Activated naive CD4-positive, alpha-beta T cell treated with anti-CD3 and anti-CD28 coated beads, Interleukin-2, amount 50 U/mL, for 24 hours (primary cell): ENCODE measurements around the gene KIAA0930.
A peak's percentile ranks its signal among the peaks of the same experiment; 100 is the strongest.

ENCODE experiments used
- H3K27ac Mint-ChIP-seq: one replicate; pipeline ENCODE4 v1.8.0; 2021; ENCODE audit warnings: mild to moderate bottlenecking, mixed read lengths
- H3K27me3 Mint-ChIP-seq: one replicate; pipeline ENCODE4 v1.8.0; 2021; ENCODE audit warnings: mixed read lengths
- H3K36me3 Mint-ChIP-seq: one replicate; pipeline ENCODE4 v1.8.0; 2021; ENCODE audit warnings: mixed read lengths
- H3K4me1 Mint-ChIP-seq: one replicate; pipeline ENCODE4 v1.8.0; 2021; ENCODE audit warnings: mixed read lengths
- H3K4me3 Mint-ChIP-seq: one replicate; pipeline ENCODE4 v1.8.0; 2021; ENCODE audit warnings: mild to moderate bottlenecking, mixed read lengths
- H3K9me3 Mint-ChIP-seq: one replicate; pipeline ENCODE4 v1.8.0; 2021; ENCODE audit warnings: mixed read lengths

The KIAA0930 gene

DNA sequence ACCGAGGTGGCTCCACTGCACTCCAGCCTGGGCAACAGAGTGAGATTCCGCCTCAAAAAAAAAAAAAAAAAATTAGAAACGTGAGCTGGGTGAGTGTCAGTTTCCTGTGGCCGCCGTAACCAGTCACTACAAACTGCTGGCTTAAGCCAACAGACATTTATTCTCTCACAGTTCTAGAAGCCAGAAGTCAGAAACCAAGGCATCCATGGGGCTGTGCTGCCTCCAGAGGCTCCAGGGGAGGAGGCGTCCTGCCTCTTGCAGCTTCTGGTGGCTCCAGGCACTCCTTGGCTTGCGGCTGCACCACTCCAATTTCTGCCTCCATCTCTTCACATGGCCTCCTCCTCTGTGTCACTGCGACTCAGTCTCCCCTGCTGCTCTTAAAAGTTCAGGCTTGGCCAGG, 11.1 kb upstream of the KIAA0930 start:
- Mint-ChIP-seq H3K9me3 (no peaks in the 10 kb centered on the region), H3K27me3 (no peaks in the 10 kb centered on the region), H3K27ac (no peak overlapping the region), H3K36me3 (no peaks in the 10 kb centered on the region), H3K4me3 (no peak overlapping the region), H3K4me1 (peaks cover 2% of the 10 kb centered on the region)

- H3K4me3 Mint-ChIP-seq = no peak overlapping the region
- H3K36me3 Mint-ChIP-seq = no peaks in the 10 kb centered on the region
- H3K9me3 Mint-ChIP-seq = no peaks in the 10 kb centered on the region
- peaks cover 11% of the 10 kb centered on the region for H3K4me1 Mint-ChIP-seq
- H3K27me3 Mint-ChIP-seq = no peaks in the 10 kb centered on the region
- no peak overlapping the region for H3K27ac Mint-ChIP-seq
These were observed 8.3 kb upstream of the KIAA0930 start for GRCh38 chr22:45248832-45249561.

DNA sequence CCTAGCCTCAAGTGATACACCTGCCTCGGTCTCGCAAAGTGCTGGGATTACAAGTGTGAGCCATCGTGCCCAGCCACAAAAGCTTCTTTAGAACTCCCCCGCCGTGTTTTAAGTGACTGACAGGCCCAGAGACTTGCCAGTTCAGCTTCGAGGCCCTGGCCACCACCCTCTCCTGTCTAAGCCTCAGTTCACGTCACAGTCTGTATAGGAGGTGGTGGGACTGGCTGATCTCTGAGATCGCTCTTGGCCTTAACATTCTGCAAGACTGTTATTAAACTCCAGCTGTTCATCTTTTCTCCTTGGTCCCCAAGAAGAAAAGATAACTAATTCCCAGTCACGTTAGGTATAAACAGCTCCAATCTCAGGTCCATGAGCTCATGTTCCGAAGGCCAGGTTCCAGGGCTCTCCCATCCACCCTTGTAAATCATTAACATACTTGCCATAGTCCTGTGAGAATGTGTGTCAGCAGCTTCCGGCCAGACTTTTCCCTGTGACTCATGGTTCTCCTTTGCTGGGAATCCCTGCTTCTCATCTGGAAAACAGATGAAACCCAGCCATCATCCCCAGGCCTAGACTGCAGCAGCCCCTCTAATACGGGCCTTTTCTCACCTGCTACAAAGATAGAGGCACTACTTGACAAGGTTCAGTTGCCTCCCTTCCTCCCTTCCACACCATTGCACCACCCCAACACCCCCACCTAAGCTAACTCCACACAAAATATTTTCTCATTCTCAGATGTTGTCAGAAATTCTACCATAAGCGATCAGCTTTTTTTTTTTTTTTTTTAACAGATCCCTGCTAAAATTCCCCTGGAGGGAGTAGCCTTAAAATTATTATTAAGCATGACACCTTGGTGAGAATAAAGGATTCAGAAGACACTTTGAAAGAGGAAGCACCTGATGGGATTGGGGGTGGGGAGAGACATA, 5.6 kb upstream of the KIAA0930 start:
- no peak overlapping the region for H3K4me3 Mint-ChIP-seq
- peak overlapping the region; percentile 72 for H3K27ac Mint-ChIP-seq

GRCh38 chr22:45244916-45245315, 4.2 kb upstream of the KIAA0930 start:
- Mint-ChIP-seq H3K27ac (no peak overlapping the region), H3K4me1 (peaks cover 16% of the 10 kb centered on the region)

More for the DNA sequence above, 5.6 kb upstream of the KIAA0930 start:
- H3K4me1 Mint-ChIP-seq = peaks cover 16% of the 10 kb centered on the region
- H3K9me3 Mint-ChIP-seq = no peaks in the 10 kb centered on the region
- H3K27me3 Mint-ChIP-seq = no peaks in the 10 kb centered on the region
- no peaks in the 10 kb centered on the region for H3K36me3 Mint-ChIP-seq

GRCh38 chr22:45242778-45243191, 2.1 kb upstream of the KIAA0930 start:
- H3K36me3 Mint-ChIP-seq = peaks cover 2% of the 10 kb centered on the region
- peaks cover 31% of the 10 kb centered on the region for H3K4me1 Mint-ChIP-seq
- H3K27me3 Mint-ChIP-seq = no peaks in the 10 kb centered on the region
- H3K27ac Mint-ChIP-seq = no peak overlapping the region
- no peak overlapping the region for H3K4me3 Mint-ChIP-seq
- H3K9me3 Mint-ChIP-seq = no peaks in the 10 kb centered on the region

More at GRCh38 chr22:45244916-45245315, 4.2 kb upstream of the KIAA0930 start:
- H3K36me3 Mint-ChIP-seq = no peaks in the 10 kb centered on the region
- H3K9me3 Mint-ChIP-seq = no peaks in the 10 kb centered on the region
- H3K4me3 Mint-ChIP-seq = no peak overlapping the region
- H3K27me3 Mint-ChIP-seq = no peaks in the 10 kb centered on the region

DNA sequence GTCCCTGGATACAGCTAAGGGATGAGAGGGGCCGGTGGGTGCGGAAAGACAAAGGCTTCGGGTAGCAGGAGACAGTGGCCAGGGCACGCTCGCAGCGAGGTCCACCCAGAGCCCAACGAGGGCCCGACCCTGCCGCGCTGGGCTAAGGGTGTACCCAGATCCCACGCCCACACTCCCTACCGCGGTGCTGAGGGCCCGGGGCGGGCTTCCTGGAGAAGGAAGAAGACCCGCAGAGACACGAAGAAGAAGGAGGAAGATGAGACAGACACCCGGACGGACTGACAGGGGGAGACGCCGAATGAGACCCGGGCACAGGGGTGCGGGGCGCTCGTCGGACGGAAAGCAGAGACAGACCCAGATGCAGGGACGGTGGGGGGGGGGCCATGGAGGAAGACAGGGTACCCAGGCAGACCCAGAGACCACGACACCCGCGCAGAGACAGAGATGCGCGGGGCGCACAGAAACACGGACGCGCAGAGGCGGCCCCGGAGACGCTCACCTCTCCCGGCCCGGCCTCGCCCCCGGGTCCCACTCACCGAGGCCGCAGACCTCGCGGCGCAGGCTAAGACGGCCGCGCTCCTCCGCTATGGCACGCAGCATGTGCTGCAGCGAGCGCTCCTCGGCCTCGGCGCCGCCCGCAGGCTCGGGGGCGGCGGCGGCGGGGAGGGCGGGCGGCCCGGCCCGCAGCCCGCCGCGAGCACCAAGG, 437 bp downstream of the KIAA0930 start:
- Mint-ChIP-seq H3K27ac (peak overlapping the region; percentile 92), H3K4me1 (peaks cover 24% of the 10 kb centered on the region), H3K36me3 (peaks cover 2% of the 10 kb centered on the region), H3K4me3 (peak overlapping the region; percentile 96), H3K9me3 (no peaks in the 10 kb centered on the region), H3K27me3 (no peaks in the 10 kb centered on the region)

DNA sequence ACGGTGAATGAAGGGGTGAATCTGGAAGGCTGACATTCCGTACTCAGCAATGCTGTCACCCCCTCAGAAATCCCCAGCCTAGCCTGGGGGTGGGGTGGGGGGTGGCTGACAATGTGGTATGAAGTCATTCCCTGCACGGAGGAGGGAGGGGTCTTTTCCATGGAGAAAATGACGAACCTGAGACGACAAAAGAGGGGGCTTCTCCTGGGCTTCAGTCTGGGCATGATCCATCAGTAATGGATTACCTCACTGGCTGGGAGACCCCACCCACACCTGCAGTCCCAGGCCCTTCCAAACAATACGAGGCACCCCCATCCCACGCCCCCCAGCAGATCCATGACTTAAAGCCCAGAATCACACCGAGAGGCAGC, 1.0 kb downstream of the KIAA0930 start:
- H3K27me3 Mint-ChIP-seq = no peaks in the 10 kb centered on the region
- H3K4me1 Mint-ChIP-seq = peaks cover 24% of the 10 kb centered on the region
- no peak overlapping the region for H3K27ac Mint-ChIP-seq
- H3K9me3 Mint-ChIP-seq = no peaks in the 10 kb centered on the region
- peaks cover 2% of the 10 kb centered on the region for H3K36me3 Mint-ChIP-seq
- H3K4me3 Mint-ChIP-seq = peak overlapping the region; percentile 96

GRCh38 chr22:45238957-45239680, 1.6 kb downstream of the KIAA0930 start:
- Mint-ChIP-seq H3K4me1 (peaks cover 24% of the 10 kb centered on the region), H3K36me3 (peaks cover 2% of the 10 kb centered on the region)

DNA sequence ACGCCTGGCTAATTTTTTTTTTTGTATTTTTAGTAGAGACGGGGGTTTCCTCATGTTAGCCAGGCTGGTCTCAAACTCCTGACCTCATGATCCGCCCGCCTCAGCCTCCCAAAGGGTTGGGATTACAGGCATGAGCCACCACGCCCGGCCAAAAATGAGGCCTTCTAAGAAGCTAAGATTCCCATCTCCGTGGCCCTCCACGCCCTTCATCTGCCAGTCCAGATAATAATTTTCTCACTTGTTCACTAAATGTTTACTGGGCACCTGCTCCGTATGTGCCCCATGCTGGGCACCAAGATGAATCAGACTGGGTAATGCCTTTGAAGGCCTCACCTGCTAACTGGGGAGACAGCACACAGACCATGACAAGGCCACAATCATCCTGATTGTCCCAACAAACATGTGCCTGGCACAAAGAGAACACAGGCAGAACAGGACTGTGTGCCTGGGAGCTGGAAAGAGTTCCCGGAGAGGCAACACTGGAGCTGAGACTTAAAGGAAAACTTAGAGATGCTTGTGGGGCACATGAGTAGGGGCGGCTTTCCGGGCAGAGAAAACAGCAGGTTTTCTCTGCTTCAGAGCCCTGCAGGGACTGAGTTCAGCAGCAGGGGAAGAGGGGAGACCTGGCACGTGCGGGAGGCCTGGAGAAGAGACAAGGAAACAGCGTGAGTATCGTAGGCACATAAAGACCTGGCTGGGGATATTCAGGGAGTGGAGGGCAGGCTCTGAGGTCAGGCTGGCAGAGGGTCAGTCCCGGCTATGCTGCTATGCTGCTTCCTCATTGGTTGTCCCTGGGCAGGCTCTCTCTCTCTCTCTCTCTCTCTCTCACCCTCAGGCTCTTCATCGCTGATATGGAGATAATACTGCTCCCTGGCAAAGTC, 2.4 kb downstream of the KIAA0930 start:
- H3K27ac Mint-ChIP-seq = no peak overlapping the region
- no peaks in the 10 kb centered on the region for H3K9me3 Mint-ChIP-seq
- H3K4me3 Mint-ChIP-seq = peak overlapping the region; percentile 60
- peaks cover 2% of the 10 kb centered on the region for H3K36me3 Mint-ChIP-seq
- peaks cover 24% of the 10 kb centered on the region for H3K4me1 Mint-ChIP-seq
- no peaks in the 10 kb centered on the region for H3K27me3 Mint-ChIP-seq

More at GRCh38 chr22:45238957-45239680, 1.6 kb downstream of the KIAA0930 start:
- no peak overlapping the region for H3K27ac Mint-ChIP-seq
- H3K27me3 Mint-ChIP-seq = no peaks in the 10 kb centered on the region
- H3K9me3 Mint-ChIP-seq = no peaks in the 10 kb centered on the region
- H3K4me3 Mint-ChIP-seq = peak overlapping the region; percentile 96

GRCh38 chr22:45237065-45237990, 3.4 kb downstream of the KIAA0930 start:
- Mint-ChIP-seq H3K36me3 (peaks cover 2% of the 10 kb centered on the region), H3K27ac (no peak overlapping the region), H3K4me1 (peaks cover 24% of the 10 kb centered on the region), H3K27me3 (no peaks in the 10 kb centered on the region), H3K4me3 (no peak overlapping the region), H3K9me3 (no peaks in the 10 kb centered on the region)

GRCh38 chr22:45235851-45236342, 4.8 kb downstream of the KIAA0930 start:
- Mint-ChIP-seq H3K9me3 (no peaks in the 10 kb centered on the region), H3K4me1 (peaks cover 23% of the 10 kb centered on the region), H3K27me3 (no peaks in the 10 kb centered on the region), H3K27ac (no peak overlapping the region), H3K36me3 (peaks cover 2% of the 10 kb centered on the region), H3K4me3 (no peak overlapping the region)

DNA sequence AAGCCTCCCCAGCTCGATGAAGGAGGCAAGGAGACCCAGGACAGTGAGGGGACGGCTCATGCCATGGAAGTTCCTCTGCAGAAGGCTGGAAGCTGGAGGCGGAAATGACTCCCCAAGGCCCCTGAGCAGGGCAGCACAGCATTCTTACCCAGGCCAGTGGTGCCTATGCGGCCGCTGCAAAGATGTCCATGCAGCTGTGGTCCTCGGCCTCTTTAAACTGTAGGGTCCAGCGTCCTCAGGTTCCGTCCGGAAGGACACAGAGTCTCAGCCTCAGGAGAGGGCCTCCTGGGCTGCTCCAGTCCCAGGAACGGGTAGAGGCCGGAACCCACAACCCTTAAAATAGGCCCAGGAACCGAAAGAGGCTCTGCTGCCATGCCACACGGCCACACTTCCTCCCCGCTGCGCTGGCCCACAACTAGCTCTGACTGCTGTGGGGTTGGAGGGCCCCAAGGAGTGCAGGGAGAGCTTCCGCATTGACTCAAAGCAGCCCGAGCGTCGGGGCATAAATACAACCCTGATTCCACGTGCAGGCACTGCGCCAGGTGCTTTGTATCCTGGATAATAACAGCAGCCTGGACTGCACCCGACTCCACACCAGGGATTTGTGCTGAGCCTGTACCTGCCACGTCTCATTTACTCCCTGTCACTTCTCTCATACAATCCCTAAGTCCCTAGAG, 5.5 kb downstream of the KIAA0930 start:
- no peaks in the 10 kb centered on the region for H3K9me3 Mint-ChIP-seq
- no peaks in the 10 kb centered on the region for H3K27me3 Mint-ChIP-seq
- H3K27ac Mint-ChIP-seq = no peak overlapping the region
- H3K4me3 Mint-ChIP-seq = no peak overlapping the region
- H3K36me3 Mint-ChIP-seq = peaks cover 2% of the 10 kb centered on the region
- peaks cover 23% of the 10 kb centered on the region for H3K4me1 Mint-ChIP-seq

GRCh38 chr22:45233827-45234226, 6.9 kb downstream of the KIAA0930 start:
- Mint-ChIP-seq H3K27ac (no peak overlapping the region), H3K4me3 (no peak overlapping the region), H3K36me3 (peaks cover 2% of the 10 kb centered on the region), H3K9me3 (no peaks in the 10 kb centered on the region), H3K27me3 (no peaks in the 10 kb centered on the region), H3K4me1 (peaks cover 15% of the 10 kb centered on the region)
